Endometrial microvascular endothelial cells (primary cell): ENCODE measurements around the gene FOXO6. TPM values are rescaled to one million over a fixed set of nuclear protein-coding genes. Genes with fewer than 3 reads are reported as not detected.

Source experiments
- in situ Hi-C: cut with HindIII; loops from 2 replicates; pipeline ENCODE4 v1.10.0; 2017; ENCODE audit warnings: low sequenced_read_pairs, low pct_unique_long_range_greater_than_20kb; ENCODE audit errors: inconsistent ontology term
- total RNA-seq: library from RNA; depleted of rRNA; stranded (reverse); fragments of >200 nt; gene quantifications from one replicate; pipeline ENCODE4 v1.2.3, GENCODE V29; 2015; ENCODE audit errors: inconsistent ontology term

Gene FOXO6
- total RNA-seq, 1 donor from 2014 or later = not detected

DNA sequence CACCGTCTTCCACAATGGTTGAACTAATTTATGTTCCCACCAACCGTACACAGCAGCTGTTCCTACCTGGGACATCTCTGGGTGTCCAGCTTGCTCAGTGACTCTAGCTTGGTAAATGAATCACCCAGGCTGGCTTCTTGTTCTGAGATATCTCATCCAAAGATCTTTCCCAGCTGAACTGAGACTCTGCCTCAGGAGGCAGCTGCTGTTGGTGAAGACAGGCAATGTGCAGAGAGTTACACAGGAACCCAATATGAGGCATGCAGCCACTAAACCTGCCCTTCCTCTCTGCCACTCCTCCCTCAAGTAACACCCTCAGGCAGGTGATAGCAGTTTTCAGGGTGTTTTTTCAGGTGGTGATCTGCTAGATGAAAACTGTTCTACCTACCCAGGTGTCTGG, 14.0 kb upstream of the FOXO6 start:
- in situ Hi-C loops = no loop called here

DNA sequence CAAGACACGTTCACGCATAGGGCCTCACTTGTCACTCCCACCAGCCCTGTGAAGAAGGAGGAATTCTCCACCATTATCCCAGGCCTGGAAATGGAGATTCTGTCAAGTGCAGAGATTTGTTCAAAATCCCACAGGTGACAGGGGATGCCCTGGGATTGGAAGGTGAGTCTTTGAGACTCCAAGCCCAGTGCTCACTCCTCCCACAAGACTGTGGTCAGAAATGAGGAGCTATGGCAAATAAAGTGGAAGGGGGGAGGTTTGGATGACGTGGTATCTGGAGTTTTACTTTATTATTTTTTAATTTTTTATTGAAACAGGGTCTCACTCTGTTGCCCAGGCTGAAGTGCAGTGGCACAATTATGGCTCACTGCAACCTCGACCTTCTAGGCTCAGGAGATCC, 12.8 kb upstream of the FOXO6 start:
- in situ Hi-C loops = no loop called here

DNA sequence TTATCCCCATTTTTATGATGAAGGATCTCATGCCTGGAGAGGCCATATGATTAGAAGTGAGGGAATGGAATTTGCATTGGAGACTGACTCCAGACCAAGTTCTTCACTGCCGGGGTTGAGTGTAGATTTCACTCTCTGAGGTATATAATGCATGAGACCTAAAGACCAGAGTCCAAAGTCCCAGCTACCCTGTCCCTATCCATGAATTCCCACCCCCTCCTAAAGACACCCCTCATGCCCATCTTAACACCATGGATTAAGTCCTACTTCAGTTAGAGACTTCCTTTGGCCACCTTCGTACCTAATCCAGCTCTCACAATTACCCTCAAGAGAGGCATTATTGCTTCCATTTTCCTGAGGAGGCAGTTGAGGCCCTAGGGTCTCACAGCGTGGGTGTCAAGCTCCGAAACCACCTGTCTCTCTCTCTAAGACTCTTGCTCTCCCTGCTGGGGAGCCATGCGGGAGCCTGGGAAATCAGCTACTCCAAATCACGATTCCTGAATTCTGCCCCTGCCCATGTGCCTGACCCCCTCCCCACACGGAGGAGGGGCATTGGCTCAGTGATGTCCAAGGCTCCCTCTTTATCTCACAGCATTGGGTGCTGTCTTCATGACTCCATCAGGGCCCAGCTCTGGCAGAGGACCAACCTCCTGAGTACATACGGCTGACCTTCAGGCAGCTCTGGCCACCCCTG, 11.7 kb upstream of the FOXO6 start:
- in situ Hi-C loops = no loop called here

DNA sequence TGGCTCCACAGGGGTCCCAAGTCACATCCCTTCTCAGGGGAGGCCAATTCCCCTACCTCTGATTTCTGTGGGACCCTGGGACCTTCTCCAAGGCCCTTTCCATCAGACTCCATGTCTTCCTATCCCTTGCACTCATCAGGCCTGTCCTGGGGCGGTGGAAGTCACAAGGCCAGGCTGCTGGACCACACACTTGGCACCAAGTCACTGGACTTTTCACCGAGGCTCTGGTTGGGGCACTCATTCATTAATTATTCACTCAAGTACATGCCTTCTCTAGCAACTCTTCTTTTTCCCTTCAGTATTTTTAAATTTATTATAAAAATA, 11.2 kb upstream of the FOXO6 start:
- in situ Hi-C loops = no loop called here

DNA sequence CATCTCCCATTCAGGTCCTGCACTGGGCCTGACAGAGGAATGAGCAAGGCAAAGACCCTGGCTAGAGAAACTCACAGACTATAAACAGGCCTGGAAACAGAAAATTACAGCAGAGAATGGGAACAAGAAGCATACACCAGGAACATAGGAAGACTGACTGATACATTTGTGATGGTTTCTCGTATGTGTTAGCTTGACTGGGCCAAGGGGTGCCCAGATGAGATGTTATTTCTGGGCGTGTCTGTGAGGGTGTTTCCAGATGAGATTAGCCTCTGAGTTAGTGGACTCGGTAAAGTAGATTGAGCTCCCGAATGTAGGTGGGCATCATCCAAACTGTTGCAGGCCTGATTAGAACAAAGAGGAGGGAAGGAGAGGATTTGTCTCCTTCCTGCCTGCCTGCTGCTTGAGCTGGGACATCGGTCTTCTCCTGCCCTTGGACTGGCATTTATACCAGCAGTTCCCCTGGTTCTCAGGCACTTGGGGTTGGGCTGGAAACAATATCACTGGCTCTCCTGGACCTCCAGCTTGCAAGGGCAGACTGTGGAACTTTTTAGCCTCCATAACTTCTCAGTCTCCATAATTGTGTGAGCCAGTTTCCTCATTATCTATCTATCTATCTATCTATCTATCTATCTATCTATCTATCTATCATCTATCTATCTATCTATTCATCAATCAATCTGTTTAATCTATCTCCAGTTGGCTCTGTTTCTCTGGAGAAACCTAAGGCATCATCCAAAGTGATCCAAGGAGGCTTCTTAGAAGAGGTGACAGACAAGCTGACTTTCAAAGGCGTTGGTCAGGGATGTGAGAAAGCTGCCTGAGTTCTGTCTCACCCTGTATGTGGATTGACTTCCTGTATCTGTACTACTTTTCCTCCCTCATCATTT, 9.7 kb upstream of the FOXO6 start:
- in situ Hi-C loops = no loop called here

DNA sequence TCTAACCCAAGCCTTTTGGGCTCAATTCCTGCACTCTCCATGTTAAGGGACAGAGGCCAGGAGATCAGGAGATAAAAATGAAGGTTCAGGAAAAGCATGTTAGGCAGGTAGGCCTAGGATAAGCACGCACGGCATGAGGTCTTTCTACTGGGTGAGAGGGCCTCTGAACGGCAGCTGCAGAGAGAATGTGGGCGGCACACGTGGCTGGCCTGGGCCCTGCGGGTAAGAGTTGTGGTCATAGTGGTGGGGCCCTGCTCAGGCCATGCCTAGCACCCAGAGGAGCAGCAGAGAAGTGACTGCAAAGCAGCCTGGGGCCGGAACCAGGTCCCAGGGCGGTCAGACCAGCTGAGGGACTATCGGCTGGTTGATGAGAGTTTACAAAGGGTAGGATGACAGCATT, 7.5 kb upstream of the FOXO6 start:
- in situ Hi-C loops = no loop called here

DNA sequence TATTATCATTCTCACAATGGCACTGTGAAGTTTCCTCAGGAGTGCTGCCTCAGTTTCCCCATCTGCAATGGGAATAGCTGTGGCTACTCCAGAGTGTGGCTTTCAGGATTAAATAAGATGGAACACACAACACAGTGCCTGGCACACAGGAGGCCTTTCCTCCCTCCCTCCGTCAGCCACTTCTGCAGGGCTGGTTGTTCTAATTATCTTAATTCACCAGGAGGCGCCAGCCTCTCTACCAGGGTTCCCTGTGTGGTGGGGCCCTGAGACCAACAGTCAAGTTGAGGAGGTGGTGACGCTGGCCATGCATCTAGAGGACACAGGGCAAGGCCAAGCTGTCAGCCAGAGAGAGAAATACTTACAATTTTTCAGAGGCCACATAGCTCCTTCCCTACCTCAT, 6.3 kb upstream of the FOXO6 start:
- in situ Hi-C loops = no loop called here

DNA sequence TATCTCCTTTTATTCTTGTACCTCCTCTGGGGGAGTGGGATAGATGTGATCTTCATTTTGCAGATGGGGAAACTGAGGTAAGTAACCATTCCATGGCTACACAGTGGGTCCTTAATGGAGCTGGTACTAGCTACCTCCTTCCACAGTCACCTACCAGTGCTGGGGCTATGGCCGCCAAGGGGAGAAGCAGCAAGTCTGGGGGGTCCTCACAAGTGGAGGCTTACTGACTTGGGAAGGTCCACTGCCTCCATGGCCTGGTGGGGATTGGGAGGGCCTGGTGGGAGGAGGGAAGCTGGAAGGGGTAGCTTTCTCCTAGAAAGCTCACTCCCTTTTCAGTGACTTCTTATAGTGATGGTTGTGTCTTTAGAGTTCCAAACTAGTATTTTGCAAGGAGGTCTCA, 5.9 kb upstream of the FOXO6 start:
- in situ Hi-C loops = no loop called here

DNA sequence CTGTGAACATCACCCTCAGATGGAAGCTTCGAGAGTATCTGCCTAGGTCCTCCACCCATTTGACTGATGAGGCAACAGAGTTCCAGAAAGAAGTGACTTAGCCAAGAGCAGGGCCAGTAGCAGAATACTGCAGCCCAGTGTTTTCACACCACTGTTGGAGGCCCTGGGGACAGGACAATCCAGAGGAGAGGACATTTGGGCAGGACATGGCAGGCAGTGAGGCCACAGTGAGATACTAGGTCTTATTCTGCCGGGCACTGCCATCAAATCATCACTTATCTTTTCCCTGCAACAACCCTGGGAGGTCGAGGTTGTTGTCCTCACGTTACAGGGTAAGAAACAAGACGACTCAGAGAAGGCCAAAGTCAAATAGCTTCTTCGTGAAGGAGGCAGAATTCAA, 5.5 kb upstream of the FOXO6 start:
- in situ Hi-C loops = no loop called here

DNA sequence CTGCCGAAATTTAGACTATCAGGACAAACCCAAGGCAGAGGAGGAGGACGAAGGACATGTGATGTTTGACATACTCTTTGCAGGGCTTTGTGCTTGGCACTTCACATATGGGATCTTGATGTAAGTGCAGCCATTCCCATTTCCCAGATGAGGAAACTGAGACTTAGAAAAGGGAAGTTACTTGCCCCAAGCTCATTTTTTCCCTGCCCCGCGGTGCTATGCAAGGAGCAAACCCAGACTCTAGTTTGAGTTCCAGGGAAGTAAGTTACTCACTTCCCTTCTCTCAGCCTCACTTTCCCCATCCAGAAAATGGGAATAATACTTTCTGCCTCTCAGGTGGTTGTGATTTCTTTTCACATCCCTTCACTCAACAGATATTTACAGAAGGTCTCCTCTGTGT, 4.5 kb upstream of the FOXO6 start:
- in situ Hi-C loops = no loop called here

DNA sequence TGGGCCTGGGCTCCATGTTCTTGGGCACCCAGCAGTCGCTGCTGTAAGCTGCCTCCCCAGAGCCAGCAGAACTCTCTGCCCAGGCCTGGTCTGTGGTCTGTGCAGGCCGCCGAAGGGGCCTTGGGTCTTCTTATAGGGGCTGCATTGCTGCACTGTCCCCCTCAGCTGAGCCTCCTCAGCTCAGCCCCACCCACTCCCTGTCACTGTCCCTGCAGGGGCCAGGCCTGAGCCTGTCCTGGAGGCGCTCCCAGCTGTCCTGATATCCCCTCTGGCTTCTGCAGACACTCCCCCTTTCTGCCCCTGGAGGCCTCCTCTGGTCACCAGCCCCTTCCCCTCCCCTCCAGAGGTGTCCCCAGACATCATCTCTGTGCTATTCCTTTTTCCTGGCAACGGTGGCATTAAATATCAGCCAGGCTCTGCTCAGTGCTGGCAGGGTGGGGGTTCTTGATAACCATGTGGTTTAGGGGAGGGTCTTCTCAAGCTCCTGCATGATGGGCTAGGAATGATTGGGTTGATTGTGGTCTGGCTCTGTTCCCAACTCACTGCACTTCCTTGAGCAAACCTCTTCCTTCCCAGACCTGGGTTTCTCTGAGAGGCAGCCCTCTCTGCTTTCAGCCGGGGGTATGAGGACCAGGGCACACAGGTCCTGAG, 3.7 kb upstream of the FOXO6 start:
- in situ Hi-C loops = no loop called here

DNA sequence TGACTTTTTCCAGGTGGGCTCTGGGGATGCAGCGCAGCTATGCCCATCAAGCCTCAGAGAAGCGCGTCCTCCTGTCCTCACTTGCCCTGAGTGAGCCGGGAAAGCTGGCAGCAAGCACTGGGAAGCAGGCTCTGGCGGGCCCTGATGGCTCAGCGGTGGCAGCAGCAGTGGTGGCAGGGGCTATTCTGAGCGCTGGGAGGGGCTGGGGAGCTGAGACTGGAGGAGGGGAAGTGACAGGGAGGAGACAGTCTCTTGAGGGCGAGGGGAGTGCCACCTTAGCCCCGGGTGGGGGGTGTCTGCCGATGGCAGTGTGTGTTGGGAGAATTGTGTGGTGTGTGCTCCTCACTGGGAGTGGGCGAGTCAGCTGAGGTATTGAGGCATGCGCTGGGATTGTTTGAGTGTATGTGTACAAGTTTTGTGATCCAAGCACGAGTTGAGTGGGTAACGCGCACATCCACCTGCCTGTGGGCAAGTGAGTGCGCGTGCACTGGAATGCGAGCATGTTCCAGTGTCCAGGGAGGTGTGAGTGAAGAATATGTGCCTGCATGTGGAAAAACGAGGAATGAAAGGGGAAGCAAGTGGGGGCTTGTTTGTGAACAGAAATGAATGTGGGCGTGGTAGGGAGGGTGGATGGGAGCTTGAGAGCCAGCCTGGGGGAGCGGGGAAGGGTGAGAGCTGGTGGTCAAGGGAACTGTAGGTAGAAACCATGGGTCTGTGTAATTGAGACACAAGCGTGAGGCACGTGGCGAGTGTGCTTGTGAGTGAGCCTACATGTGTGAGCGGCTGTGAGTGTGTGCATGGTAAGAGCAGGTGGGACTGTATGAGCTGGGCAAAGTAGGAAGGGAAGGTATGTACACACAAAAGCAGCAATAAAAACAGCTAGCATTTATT, 2.9 kb upstream of the FOXO6 start:
- in situ Hi-C loops = no loop called here

DNA sequence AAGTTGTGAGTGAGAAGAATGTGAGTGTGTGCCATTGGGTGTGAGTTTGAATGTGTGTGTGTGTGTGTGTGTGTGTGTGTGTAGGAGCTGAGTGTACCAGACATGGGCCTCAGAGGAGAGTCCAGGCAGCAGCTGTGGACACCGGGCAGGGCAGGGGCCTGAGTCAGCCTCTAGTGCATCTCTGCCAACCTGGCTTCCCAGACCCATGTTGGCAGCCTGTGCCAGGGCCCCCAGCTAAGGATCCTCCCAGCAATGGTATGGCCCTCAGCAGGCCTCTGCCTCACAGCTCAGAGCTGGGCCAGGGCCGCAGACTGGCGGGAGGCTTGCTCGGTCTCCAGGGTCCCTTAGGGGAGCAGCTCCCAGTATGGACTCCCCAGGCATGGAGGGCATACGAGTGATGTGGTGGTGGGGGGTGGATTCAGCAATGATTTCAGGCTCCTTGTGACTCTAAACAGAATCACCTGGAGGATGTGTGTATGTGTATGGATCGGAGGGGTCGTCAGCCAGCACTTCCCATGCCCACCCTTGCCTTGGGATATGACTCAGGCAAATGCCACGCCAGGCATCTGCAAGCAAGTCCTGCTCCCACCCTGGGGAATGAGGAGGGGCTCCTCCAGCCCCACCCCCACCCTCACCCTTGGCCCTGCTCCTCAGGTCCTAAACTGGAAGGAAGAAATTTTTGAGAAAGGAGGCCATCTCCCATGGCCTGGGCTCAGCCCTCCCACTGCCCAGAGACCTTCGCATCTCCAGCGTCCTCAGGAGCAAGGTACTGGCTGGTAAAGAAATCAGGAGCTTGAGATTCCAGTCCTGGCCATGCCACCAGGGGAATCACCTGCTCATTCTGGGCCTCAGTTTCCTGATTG, 1.8 kb upstream of the FOXO6 start:
- in situ Hi-C loops = no loop called here

DNA sequence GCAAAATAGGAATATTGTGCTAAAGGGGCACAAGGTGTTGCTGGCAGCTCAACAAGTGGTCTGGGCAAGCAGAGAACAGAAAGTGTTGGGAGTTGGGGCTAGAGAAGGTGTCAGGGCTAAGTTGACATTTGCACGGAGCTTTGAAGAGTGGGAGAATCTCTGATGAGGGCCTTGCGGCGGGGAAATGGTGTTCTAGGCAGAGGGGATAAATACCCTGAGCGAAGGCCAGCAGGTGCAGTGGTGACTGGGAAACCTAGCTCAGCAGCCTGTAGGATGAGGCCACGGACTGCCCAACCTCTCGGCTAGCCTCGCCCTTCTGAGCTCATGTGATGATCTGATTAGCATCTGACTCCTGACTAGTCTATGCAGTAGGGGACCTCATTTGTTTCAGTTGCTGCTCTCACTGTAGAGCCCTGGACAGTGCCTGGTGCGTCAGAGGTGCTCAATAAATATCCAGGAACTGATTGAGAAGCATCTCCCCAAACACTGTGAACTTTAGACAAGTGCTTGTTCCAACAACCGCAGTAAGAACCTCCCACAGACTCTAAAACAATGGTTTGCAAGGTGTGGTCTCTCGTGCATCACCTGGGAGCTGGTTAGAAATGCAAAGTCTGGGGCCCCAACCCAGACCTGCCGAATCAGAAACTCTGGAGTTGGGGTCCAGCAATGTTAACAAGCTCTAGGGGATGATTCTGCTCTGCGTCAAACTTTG, 1.0 kb upstream of the FOXO6 start:
- in situ Hi-C loops = no loop called here

DNA sequence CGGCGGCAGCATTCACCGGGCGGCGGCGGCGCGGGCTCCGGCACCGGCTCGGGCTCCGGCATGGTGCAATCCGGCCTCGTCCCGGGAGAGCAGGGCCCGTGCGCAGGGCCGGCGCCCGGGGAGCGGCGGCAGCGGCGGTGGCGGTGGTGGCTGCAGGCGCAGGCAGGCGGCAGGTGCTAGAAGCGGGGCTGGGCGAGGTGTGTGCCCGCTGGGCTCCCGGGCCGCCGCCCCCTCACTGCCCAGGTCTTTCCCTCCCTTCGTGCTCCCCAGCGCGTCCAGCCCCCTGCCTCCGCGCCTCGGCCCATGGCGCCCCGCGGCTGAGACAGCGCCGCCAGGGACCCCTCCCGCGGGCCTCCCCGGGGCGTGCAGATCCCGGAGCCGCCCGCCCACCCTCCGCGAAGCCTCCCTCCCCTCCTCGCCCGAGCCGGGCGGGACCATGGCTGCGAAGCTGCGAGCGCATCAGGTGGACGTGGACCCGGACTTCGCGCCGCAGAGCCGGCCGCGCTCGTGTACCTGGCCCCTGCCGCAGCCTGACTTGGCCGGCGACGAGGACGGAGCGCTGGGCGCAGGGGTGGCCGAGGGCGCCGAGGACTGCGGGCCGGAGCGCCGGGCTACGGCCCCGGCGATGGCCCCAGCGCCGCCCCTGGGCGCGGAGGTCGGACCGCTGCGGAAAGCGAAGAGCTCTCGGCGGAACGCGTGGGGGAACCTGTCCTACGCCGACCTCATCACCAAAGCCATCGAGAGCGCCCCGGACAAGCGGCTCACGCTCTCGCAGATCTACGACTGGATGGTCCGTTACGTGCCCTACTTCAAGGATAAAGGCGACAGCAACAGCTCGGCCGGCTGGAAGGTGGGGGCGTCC, 492 bp downstream of the FOXO6 start:
- in situ Hi-C loops = no loop called here

DNA sequence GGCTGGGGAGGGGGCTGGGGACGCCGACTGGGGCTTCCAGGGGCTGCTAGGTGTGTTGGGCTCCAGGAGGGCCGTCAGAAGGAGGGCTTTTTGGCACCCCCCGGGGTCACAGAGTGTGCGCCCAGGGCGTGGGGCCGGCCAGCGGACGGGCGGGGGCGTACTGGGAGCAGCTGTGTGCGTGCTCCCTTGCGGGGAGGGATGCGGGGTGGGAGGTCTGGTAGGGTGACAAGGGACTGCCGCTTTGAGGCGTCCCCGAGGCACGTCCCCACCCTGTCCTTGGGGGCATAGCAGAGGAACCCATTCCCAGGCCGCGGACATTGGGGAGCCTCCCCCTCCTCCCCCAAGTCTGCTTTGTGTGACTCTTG, 1.1 kb downstream of the FOXO6 start:
- in situ Hi-C loops = no loop called here
